GM11168 (cell line): ENCODE data around the gene UPK1A.
"Not testable (repeated sequence)": the region's sequence is repeated elsewhere in the genome, so short reads cannot be mapped to it uniquely, and the experiment has no call there.

Experiments
- in situ Hi-C: fragments of 300-500 bp; cut with MboI; formaldehyde crosslinking; loops from one replicate; pipeline ENCODE4 v1.12.0; 2022; ENCODE audit warnings: low sequenced_read_pairs; ENCODE audit not compliant: unreplicated experiment

Gene UPK1A

DNA sequence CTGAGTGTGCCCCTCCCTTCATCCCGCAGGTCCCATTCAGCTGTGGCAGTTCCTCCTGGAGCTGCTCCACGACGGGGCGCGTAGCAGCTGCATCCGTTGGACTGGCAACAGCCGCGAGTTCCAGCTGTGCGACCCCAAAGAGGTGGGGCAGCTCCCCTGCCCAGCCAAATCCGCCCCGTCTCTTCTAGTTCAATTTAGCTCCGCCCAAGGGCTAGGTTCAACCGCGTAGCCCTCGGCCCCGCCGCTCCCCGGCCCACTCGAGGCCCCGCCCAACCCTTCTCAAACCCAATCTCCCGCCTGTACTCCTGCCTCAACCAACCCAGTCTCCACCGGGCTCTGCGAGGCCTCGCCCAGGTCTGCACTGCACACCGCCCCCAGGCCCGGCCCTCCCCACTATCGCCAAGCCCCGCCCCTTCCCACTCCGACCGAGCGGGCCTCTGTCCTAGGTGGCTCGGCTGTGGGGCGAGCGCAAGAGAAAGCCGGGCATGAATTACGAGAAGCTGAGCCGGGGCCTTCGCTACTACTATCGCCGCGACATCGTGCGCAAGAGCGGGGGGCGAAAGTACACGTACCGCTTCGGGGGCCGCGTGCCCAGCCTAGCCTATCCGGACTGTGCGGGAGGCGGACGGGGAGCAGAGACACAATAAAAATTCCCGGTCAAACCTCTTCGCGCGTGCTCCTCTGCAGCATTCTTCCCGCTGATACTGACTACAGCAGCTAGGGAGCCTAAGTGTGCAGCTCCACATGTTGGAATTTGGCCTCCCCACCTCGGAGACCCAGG lies 21.9 kb upstream of the UPK1A start:
- in situ Hi-C loops: no loop called here

DNA sequence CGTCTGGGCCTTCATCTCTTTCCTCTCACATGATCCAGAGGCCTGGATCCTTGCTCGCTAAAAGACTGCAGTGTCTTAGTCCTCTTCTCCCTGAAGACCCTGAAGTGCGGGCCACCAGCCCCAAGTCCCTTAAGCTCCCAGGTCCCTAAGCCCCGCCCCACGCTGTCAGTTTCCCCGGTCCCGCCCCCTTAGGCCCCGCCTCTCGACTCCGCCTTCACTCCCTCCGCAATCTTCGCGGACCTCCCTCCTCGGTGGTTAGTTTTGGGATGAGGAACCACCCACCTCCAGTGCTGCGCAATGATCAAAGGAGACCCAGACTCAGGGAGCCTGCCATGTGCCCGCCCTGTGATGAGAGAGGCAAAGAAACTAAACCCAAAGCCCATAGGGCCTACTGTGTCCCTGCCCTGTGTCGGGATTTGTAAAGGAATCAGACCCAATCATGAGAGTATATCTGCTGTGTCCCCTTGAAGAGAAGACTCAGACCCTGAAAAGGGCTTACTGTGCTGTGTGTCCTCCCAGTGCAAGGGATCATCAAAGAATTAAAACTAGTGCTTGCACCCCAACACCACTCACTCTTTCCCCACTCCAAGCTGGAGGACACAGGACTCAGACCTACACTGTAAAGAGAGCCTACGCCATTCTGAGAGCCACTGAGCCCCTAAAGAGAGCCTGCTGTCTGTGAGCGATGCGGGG lies 21.2 kb upstream of the UPK1A start:
- in situ Hi-C loops: no loop called here

DNA sequence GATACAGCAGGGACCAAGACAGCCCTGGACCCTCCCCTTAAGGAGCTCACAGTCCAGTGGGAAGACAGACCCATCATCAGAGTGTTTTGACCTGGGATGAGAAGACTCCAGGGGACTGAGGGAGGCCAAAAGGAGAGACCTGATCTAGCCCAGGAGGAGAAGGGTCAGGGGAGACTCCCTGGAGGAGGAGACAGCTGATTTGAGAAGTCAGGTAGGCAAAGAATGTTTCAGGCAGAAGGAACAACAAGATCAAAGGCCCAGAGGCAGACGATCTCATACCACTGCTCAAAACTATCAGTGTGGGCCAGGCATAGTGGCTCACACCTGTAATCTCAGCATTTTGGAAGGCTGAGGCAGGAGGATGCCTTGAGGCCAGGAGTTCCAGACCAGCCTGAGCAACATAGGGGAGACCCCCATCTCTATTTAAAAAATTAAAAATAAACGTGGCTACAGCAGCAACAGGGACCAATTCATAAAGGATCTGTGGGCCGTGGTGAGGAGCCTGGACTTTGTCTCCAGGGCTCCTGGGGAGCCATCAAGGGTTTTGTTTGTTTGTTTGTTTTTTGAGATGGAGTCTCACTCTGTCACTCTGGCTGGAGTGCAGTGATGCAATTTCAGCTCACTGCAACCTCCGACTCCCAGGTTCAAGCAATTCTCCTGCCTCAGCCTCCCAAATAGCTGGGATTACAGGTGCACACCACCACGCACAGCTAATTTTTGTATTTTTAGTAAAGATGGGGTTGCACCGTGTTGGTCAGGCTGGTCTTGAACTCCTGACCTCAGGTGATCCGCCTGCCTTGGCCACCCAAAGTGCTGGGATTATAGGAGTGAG lies 20.4 kb upstream of the UPK1A start:
- in situ Hi-C loops: no loop called here

DNA sequence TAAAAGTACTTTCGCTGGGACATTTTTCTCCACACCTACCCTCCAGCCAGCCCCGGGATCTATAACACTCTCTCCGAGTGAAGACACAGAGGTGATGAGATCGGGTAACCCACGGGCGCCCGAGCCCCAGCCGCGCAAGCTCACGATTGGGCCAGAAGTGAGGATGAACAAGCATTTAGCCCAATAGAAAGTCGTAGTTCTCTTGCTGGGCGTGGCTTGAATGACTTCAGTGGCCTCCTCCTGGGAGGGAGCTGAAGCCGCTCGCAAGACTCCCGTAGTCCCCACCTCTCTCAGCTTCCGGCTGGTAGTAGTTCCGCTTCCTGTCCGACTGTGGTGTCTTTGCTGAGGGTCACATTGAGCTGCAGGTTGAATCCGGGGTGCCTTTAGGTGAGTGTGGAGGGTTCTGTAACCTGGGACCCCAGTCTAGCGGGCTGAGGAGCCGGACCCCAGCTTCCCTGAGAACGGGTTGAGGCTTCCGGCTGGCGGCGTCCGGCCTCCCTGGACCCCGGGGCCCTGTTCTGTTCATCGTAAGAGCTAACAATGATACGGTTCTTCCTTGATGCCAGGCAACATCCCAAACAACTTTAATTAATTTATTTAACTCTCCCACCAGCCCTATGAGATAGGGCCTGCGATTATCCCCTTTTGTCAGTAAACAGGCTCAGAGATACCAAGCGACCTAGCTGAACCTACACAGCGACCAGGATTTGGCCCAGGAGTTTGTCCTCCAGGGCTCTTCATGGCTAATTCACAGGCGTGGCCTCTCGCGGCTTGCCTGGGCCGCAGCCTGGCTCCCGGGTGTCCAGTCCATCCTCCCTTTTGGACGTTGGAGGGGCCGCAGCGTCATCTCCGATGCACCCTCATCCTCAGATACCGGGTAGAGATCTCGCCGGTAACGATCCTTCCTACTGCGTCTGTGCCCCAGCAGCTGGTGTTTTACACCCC lies 18.0 kb upstream of the UPK1A start, which contains the start of gene COX6B1:
Gene COX6B1, plus strand, starts transcription at position 307 of the 945 bp plus-strand sequence. CDS start 2,921 bp downstream, outside the sequence.
- in situ Hi-C loops: no loop called here

DNA sequence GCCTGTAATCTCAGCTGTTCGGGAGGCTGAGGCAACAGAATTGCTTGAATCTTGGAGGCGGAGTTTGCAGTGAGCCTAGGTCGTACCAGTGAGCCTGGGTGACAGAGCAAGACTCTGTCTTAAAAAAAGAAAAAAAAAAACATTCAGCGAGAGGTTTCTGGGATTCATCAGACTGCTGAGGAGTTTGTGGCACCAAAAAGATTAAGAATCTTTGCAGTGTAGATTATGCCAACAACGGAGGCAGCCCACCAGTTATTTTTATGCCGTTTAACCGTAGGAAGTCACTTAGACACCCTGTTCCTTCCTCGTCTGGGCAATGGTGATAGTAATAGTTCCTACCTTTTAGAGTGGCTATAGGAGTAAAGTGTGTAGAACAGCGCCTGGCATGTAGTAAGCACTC lies 15.7 kb upstream of the UPK1A start:
- in situ Hi-C loops: no loop called here

DNA sequence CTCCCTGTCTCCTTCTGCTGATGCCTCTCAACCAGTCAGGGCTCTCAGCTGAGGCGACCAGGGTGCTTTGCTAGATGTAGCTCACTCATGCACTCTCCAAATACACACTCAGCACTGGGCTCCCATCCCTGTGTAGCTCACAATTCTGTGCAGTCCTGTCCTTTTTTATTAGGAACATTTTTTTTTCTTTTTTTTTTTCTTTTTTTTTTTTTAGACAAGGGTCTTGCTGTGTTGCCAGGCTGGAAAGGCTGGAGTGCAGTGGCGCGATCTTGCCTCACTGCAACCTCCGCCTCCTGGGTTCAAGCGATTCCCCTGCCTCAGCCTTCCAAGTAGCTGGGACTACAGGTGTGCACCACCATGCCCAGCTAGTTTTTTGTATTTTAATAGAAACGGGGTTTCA lies 11.5 kb upstream of the UPK1A start:
- in situ Hi-C loops: not testable (repeated sequence)

DNA sequence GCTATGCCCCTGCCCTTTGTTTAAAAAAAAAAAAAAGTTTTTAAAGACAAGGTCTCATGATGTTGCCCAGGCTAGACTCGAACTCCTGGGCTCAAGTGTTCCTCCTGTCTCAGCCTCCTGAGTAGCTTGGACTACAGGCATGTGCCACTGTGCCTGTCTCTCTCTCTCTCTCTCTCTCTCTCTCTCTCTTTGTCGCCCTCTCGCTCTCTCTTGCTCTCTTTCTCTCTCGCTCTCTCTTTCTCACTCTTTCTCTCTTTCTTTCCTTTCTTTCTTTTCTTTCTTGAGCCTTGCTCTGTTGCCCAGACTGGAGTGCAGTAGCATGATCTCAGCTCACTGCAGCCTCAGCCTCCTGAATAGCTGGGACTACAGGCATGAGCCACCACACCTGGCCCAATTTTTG lies 10.7 kb upstream of the UPK1A start:
- in situ Hi-C loops: no loop called here

DNA sequence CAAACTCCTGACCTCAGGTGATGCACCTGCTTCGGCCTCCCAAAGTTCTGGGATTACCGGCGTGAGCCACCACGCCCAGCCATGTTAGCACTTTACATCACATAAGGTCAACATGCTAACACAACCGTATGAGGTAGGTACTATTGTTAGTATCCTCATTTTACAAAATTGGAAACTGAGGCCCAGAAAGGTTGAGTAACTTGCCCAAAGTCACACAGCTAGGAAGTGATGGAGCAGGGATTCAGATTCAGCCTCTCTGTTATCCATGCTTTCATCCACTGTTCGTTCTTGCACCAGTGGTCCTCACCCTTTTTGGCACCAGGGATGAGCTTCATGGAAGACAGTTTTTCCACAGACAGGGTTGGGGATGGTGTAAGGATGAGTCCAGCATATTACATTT lies 9.6 kb upstream of the UPK1A start:
- in situ Hi-C loops: no loop called here

DNA sequence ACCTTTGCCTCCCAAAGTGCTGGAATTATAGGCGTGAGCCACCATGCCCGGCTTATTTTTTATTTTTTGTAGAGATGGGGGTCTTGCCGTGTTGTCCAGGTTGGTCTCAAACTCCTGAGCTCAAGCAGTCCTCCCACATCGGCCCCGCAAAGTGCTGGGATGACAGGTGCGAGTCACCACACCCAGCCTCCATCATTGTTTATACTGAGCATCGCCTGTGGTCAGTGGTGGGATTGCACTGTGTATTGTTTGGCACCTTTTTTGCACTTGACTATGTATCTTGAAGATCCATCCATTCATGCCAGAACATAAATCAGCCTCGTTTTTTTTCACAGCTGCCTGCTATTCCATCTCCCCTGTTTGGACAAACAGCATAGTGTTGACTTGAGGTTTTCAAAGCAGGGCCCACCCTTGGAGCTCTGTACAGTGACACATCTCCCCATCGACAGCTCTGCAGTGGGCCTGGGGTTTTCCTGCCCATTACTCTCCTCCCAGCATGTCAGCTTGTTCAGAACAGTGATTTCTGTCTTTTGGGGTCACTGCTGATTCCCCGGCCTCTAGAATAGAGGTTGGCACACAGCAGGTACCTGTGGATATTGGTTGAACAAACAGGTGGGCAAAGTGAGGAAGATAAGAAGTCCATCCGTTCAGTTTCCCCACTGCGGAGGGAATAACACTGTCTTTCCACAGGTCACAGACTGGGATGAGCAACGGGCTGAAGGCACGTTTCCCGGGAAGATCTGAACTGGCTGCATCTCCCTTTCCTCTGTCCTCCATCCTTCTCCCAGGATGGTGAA lies 8.2 kb upstream of the UPK1A start:
- in situ Hi-C loops: no loop called here

DNA sequence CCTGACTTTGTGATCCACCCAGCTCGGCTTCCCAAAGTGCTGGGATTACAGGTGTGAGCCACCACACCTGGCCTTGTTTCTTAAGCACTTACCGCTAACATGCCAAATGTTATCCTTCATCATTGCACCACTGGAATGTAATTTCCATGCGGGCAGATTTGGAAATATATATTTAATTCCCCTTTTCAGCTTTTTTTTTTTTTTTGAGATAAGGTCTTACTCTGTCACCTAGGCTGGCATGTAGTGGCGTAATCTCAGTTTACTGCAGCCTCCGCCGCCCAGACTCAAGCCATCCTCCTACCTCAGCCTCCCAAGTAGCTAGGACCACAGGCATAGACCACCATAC lies 4.3 kb upstream of the UPK1A start:
- in situ Hi-C loops: no loop called here

DNA sequence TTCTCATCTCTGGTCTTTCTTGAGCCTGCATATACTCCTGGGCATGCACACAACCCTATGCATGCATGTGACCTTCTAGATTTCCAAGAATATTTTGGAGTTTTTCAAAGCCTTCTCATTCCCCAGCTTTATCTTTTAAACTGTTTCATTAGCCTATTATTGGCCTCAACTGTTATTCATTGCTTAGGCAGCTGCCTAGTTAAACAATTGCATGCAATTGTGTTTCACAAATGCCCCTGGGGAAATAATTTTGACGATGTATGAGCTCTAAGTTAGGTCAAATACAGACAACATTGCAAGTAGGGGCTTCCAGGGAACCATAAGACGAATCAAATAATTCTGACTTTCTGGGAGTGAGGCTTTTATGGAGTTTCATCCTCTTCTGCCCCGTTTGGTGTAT lies 2.3 kb upstream of the UPK1A start:
- in situ Hi-C loops: no loop called here

DNA sequence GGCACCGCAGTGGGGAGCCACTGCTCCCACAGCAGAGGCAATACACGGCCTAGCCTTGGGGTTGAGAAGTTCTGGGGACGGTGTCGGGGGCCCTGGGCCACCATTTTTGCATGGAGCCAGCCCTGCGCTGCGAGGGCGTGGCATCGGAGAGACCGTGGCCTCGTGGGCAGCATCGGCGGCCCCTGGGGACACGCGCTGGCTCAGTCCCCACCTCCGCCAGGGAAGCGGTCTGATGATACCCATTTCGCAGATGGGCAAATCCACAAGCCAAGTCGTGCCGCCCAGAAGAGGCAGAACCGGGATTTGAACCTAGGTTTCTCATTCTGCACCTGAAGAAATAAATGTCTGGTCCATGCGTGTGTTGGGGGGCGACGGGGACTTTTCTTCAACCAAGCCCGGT lies 1.2 kb upstream of the UPK1A start:
- in situ Hi-C loops: no loop called here

DNA sequence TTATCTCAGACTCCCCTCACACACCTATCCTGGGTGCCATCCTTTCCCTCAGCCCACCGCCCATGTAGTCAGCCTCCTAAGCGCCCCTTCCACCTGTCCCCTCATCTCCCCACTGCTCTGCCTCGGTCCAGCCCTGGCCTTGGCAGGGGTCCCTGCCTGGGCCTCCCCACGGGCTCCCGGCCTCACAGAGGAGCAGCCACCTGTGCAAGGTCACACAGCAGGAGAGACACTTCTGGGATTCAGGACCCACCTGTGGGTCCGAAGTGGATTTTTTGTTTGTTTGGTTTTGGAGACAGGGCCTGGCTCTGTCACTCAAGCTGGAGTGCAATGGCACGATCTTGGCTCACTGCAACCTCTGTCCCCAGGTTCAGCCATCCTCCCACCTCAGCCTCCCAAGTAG lies 713 bp upstream of the UPK1A start:
- in situ Hi-C loops: no loop called here

DNA sequence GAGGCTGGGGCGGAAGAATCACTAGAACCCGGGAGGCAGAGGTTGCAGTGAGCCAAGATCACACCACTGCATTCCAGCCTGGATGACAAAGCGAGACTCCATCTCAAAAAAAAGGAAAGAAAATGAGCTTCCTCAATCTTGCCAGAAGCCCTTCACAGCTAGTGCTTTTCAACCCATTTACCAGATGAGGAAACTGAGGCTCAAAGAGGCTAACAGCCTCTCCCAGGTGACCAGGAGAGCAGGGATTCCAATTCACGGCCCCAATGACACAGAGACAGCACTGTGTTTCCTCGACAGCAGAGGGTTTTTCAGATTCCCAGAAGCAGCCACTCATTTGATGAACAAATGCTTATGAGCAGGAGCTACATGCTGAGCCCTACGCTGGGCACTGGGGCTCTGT lies 3.2 kb downstream of the UPK1A start:
- in situ Hi-C loops: no loop called here

DNA sequence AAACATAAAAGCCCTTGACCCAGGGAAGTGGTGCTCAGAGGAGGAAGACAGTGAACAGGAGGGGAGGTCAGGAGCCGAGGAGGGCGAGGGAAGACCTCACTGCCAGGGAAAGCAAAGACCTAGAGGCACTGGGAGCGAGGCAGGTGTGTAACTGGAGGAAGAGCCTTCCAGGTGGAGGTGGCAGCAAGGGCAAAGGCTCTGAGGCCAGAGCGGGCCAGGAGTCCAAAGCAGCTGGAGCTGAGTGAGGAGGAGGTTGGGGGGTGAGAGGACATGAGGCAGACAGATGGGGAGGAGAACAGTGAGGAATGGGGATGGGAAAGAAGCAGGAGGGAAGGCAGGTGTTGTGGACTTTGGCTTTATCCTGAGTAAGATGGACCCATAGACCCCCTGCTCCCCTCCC lies 3.7 kb downstream of the UPK1A start:
- in situ Hi-C loops: no loop called here

DNA sequence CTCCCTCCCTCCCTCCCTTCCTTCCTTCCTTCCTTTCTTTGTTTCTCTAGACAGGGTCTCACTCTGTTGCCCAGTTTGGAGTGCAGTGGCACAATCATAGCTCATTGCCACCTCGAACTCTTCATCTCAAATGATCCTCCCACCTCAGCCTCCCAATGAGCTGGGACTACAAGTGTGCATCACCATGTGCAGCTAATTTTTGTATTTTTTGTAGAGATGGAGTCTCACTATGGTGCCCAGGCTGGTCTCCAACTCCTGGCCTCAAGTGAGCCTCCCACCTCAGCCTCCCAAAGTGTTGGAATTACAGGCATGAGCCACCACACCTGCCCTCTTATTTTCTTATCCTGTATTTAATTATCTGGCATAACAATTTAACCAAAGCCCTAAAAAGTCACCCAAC lies 4.4 kb downstream of the UPK1A start:
- in situ Hi-C loops: no loop called here

DNA sequence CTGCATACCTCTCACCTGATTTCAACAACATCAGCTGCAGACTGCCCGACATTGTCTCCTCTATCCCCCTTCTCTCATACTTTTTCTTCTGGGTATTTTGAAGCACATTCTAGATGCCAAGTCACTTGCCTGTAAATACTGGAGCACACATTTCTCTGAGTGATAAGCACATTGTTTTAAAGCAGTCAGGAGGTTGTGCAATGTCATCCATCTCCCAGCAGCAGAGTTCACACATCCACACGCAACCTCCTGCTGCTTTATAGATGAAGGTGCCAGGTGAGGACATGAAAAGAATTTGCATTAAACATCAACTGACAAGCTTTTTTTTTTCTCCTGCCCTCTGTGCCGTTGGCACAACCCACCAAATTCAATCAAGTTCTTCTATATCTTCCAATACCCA lies 5.5 kb downstream of the UPK1A start:
- in situ Hi-C loops: no loop called here

DNA sequence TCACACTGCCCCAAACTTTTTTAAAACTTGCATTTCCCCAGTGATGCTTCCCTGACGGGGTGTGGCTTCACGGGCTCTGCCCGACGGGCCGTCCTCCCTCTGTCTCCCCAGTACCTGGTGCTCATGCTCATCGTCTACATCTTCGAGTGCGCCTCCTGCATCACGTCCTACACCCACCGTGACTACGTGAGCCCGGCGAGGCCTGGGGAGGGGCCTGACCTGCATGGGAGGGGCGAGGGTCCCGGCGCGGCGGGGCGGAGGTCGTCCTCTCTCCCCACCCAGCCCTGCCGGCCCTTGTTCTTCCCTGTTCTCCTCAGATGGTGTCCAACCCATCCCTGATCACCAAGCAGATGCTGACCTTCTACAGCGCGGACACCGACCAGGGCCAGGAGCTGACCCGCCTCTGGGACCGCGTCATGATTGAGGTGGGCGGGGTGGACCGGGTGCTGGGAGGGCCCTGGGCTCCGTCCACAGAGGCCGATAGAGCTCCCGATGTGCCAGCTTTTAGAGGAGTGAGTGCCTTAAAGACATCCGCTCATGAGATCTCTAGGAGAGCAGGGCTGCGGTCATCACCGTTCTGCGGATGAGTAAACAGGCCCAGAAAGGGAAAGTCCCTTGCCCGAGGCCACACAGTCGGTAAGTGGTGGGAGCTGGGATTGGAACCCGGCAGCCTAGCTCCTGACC lies 6.9 kb downstream of the UPK1A start:
- in situ Hi-C loops: no loop called here
